ENCODE data around the gene PARVB. TPM values are rescaled to one million over a fixed set of nuclear protein-coding genes. Genes with fewer than 3 reads are reported as not detected.
A peak's percentile ranks its signal among the peaks of the same experiment; 100 is the strongest.

The PARVB gene
- total RNA-seq, 1 donor from 2014 or later: 49.3 TPM

DNA sequence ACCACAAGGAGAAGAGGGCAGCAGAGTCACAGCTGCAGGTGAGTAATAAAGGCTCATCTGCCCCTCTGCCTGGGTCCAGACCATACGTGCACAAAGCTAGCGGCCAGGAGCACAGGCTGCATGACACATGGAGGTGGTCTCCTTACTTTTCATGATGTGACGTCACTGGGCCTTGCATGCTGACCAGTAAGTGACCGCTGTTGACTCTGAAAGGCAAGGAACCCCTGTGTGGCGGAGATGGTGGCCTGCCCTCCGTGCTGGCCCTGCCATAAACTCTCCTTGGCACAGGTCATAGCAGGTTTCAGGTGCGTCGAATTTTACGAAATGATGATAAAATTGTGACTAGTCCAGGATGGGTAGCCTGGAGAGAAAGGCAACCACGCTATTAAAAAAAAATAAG, 149.1 kb downstream of the PARVB start:
- Histone ChIP-seq H3K27ac (peak overlapping the region; percentile 67), H3K4me3 (peak overlapping the region; percentile 21), H3K9me3 (no peaks in the 10 kb centered on the region), H3K36me3 (peaks cover 5% of the 10 kb centered on the region), H3K27me3 (no peaks in the 10 kb centered on the region), H3K4me1 (no peaks in the 10 kb centered on the region)
- ATAC-seq (no peak), DNase-seq (no peak)
- intact Hi-C loops (cut with DNase I): no loop called here
- TF ChIP-seq, protein P1, sequence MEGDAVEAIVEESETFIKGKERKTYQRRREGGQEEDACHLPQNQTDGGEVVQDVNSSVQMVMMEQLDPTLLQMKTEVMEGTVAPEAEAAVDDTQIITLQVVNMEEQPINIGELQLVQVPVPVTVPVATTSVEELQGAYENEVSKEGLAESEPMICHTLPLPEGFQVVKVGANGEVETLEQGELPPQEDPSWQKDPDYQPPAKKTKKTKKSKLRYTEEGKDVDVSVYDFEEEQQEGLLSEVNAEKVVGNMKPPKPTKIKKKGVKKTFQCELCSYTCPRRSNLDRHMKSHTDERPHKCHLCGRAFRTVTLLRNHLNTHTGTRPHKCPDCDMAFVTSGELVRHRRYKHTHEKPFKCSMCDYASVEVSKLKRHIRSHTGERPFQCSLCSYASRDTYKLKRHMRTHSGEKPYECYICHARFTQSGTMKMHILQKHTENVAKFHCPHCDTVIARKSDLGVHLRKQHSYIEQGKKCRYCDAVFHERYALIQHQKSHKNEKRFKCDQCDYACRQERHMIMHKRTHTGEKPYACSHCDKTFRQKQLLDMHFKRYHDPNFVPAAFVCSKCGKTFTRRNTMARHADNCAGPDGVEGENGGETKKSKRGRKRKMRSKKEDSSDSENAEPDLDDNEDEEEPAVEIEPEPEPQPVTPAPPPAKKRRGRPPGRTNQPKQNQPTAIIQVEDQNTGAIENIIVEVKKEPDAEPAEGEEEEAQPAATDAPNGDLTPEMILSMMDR (IDR thresholded peaks at IDR 0.05): no peak

DNA sequence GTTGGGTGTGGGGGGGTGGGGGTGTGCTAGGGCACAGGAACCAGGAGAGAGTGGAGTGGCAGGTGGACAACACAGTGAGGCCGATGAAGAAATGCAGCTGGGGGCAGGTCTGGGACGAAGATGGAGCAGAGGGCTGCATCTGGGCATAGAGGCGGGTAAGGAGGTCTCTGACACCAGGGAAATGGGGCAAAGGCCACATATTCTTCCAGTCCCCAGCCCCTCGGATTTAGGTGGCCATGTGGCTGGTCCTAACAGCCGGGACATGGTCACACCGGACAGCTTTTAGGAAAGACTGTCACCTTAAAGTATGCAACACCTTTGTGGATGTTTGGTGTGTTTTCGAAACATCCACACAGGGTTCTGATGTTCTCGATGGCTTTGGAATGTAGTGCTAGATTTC, 151.6 kb downstream of the PARVB start:
- Histone ChIP-seq H3K4me3 (no peak overlapping the region), H3K9me3 (no peaks in the 10 kb centered on the region), H3K27ac (no peak overlapping the region), H3K27me3 (no peaks in the 10 kb centered on the region), H3K36me3 (no peaks in the 10 kb centered on the region), H3K4me1 (no peaks in the 10 kb centered on the region)
- DNase-seq (no peak), ATAC-seq (no peak)
- TF ChIP-seq, protein P1 (IDR thresholded peaks at IDR 0.05): no peak
- intact Hi-C loops (cut with DNase I): no loop called here

DNA sequence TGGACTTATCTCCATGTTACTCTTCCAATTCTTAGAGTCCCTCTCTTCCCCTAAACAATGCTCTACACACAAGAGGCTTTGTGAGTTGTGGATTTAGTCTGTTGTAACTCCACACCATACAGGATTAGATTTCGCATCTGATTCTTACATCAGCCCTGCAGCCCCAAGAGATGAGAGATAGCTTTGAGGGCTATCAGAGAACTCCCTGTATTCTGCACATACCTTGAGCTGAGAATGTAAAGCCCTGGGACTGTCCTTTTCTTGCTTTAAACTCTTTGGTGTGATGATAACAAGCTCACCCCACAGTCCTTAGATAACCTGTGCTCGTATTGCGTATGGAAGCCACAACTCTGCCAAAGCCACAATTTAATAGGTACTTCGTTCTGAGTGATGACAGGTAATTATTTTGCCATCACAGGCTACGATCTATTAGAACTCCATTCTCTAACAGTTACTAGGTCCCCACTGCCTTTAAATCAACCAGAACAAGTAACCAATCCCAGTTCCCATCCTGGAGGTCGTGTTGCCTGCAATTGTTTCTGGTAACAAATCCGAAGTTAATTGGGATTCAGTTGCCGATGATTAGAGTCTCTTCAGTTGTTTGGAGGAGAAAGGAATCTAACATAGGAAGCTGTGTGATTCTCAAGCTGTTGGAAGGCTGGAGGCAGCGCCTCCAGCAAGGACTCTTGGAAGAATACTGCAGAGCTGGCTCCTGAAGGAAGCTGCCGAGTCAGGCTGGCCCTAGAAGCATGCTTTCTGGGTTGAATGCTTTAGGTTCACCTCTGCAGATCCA, 155.3 kb downstream of the PARVB start:
- DNase-seq: peak; percentile 29
- Histone ChIP-seq H3K27ac (no peak overlapping the region), H3K9me3 (no peaks in the 10 kb centered on the region), H3K27me3 (peaks cover 8% of the 10 kb centered on the region), H3K4me3 (no peak overlapping the region), H3K4me1 (peaks cover 6% of the 10 kb centered on the region), H3K36me3 (no peaks in the 10 kb centered on the region)
- TF ChIP-seq, protein P1 (IDR thresholded peaks at IDR 0.05): no peak
- ATAC-seq: no peak
- intact Hi-C loops (cut with DNase I): no loop called here

DNA sequence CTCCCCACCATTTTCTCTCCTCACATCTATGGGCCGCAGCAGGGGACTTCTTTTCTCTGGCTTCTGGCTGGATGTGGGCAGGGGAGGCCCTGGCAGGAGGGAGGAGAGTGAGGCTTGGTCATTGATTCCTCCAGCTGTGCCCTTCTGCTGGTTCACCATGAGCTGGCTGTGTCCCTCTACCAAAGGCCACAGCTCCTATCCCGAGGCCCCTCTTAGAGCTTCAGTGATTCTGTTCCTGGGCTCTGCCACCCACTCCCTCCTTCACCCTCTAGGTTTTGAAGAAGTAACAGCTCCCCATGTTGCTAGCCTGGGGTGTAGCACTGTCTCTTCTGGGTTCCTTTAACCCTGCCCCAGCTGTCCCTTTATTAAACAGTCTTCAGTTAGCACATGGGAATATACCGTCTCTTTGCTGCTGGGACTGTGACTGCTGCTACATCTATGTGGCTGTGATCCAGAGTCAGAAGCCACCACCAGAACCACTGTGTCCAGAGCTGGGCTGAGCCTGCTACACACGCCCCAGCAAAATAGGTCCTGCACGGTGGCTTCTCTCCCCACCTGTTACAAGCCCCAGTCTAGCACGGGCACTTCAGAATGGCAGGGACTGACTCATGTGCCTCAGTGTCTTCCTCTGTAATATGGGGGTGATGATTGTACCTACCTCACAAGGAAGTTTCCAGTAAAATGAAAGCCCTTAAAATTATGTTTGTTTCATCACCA, 156.0 kb downstream of the PARVB start:
- peak overlapping the region; percentile 84 for H3K27ac ChIP-seq
- no peak overlapping the region for H3K4me3 ChIP-seq
- no peaks in the 10 kb centered on the region for H3K36me3 ChIP-seq
- ATAC-seq (peak; percentile 29), DNase-seq (peak; percentile 30)
- no peaks in the 10 kb centered on the region for H3K9me3 ChIP-seq
- TF ChIP-seq, protein P1 (IDR thresholded peaks at IDR 0.05): no peak
- intact Hi-C loops (cut with DNase I): no loop called here
- peaks cover 6% of the 10 kb centered on the region for H3K4me1 ChIP-seq
- peaks cover 8% of the 10 kb centered on the region for H3K27me3 ChIP-seq

DNA sequence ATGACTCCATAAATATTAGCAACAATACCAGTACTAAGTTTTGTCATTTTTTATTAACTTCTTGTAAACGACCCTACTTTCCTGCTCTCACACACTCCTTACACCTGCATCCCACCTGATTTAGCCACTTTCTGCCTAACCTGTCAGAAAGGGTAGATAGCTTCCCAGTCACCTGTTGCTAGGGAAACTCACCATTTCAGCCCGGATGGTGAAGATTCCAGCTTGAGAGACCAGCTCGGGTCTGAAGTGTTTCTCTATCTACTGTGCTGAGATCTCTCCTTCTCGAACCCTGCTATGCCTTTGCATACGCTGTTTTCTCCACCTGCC, 156.6 kb downstream of the PARVB start, which contains the start of gene PARVG:
TSS of gene PARVG (plus strand) at position 220 of the 327 bp plus-strand sequence. CDS start 2,405 bp downstream, outside the sequence.
- Histone ChIP-seq H3K4me1 (peaks cover 6% of the 10 kb centered on the region), H3K27ac (peak within 1 kb of the TSS; percentile 84), H3K4me3 (peak within 1 kb of the TSS; percentile 48), H3K9me3 (no peaks in the 10 kb centered on the region), H3K36me3 (no peaks in the 10 kb centered on the region), H3K27me3 (peaks cover 8% of the 10 kb centered on the region)
- DNase-seq: no peak
- intact Hi-C loops (cut with DNase I): no loop called here
- ATAC-seq: peak; percentile 7
- TF ChIP-seq, protein P1 (IDR thresholded peaks at IDR 0.05): no peak

All from upper lobe of right lung (tissue), 1 donor.